Activated T-cell treated with anti-CD3 and anti-CD28 coated beads, Interleukin-2, amount 50 U/mL, for 4 hours (primary cell): ENCODE results near the gene G6PC1. TPM values are rescaled to one million over a fixed set of nuclear protein-coding genes. Genes with fewer than 3 reads are reported as not detected.
"Not testable (repeated sequence)": the region's sequence is repeated elsewhere in the genome, so short reads cannot be mapped to it uniquely, and the experiment has no call there.

ENCODE experiments used
- ATAC-seq, 2 donors: fragments of 200-7000 bp; cut with Tn5 transposase; one replicate each; pipeline ENCODE4 v1.10.0; 2021
- DNase-seq: peaks from one replicate; pipeline ENCODE4 v3.0.0-alpha.2; 2020
- H3K27me3 Mint-ChIP-seq: one replicate; pipeline ENCODE4 v1.8.0; 2021; ENCODE audit warnings: low read depth, mixed read lengths
- H3K36me3 Mint-ChIP-seq: one replicate; pipeline ENCODE4 v1.8.0; 2022; ENCODE audit warnings: mixed read lengths; ENCODE audit not compliant: insufficient read depth
- H3K4me1 Mint-ChIP-seq: one replicate; pipeline ENCODE4 v1.8.0; 2021; ENCODE audit warnings: low read depth, mixed read lengths
- H3K4me3 Mint-ChIP-seq: one replicate; pipeline ENCODE4 v1.8.0; 2021; ENCODE audit warnings: mild to moderate bottlenecking, moderate library complexity, mixed read lengths
- H3K9me3 Mint-ChIP-seq: one replicate; pipeline ENCODE4 v1.8.0; 2021; ENCODE audit warnings: mixed read lengths
- total RNA-seq, 3 donors: library from RNA; stranded (reverse); gene quantifications; one replicate each; pipeline ENCODE4 v1.2.1, GENCODE V29; 2021

G6PC1 gene
- total RNA-seq, 3 donors from 2014 or later: 0.08 TPM; not detected in 2

- no peaks in the 10 kb centered on the region for H3K9me3 Mint-ChIP-seq
- no peak for DNase-seq
- H3K27me3 Mint-ChIP-seq: peaks cover 23% of the 10 kb centered on the region
Observed at GRCh38 chr17:42906772-42907446, 6.3 kb downstream of the G6PC1 start.

GRCh38 chr17:42908872-42909700, 8.5 kb downstream of the G6PC1 start:
- no peaks in the 10 kb centered on the region for H3K36me3 Mint-ChIP-seq
- H3K9me3 Mint-ChIP-seq: no peaks in the 10 kb centered on the region
- no peak for ATAC-seq
- no peaks in the 10 kb centered on the region for H3K4me1 Mint-ChIP-seq
- H3K27me3 Mint-ChIP-seq: peaks cover 19% of the 10 kb centered on the region
- H3K4me3 Mint-ChIP-seq: no peak overlapping the region
- DNase-seq: no peak

More at GRCh38 chr17:42906772-42907446, 6.3 kb downstream of the G6PC1 start:
- Mint-ChIP-seq H3K4me3 (no peak overlapping the region), H3K4me1 (no peaks in the 10 kb centered on the region), H3K36me3 (no peaks in the 10 kb centered on the region)
- ATAC-seq: no peak

GRCh38 chr17:42913522-42913921, 12.9 kb downstream of the G6PC1 start:
- no peak for ATAC-seq
- Mint-ChIP-seq H3K27me3 (peaks cover 16% of the 10 kb centered on the region), H3K4me1 (no peaks in the 10 kb centered on the region), H3K4me3 (no peak overlapping the region), H3K36me3 (no peaks in the 10 kb centered on the region), H3K9me3 (no peaks in the 10 kb centered on the region)
- DNase-seq: no peak

GRCh38 chr17:42913981-42914617, 13.5 kb downstream of the G6PC1 start:
- Mint-ChIP-seq H3K27me3 (peaks cover 16% of the 10 kb centered on the region), H3K9me3 (no peaks in the 10 kb centered on the region), H3K4me3 (no peak overlapping the region), H3K36me3 (no peaks in the 10 kb centered on the region), H3K4me1 (no peaks in the 10 kb centered on the region)
- no peak for DNase-seq
- ATAC-seq: no peak

GRCh38 chr17:42915288-42915687, 14.7 kb downstream of the G6PC1 start:
- not testable (repeated sequence) for H3K36me3 Mint-ChIP-seq, H3K4me1 Mint-ChIP-seq
- H3K27me3 Mint-ChIP-seq: peaks cover 12% of the 10 kb centered on the region

GRCh38 chr17:42916388-42917235, 16.0 kb downstream of the G6PC1 start:
- H3K9me3 Mint-ChIP-seq, H3K27me3 Mint-ChIP-seq, DNase-seq, H3K4me3 Mint-ChIP-seq, ATAC-seq, H3K4me1 Mint-ChIP-seq, H3K36me3 Mint-ChIP-seq: not testable (repeated sequence)

More at GRCh38 chr17:42915288-42915687, 14.7 kb downstream of the G6PC1 start:
- not testable (repeated sequence) for H3K9me3 Mint-ChIP-seq, ATAC-seq, H3K4me3 Mint-ChIP-seq, DNase-seq

- Mint-ChIP-seq H3K36me3 (no peaks in the 10 kb centered on the region), H3K4me1 (no peaks in the 10 kb centered on the region), H3K9me3 (no peaks in the 10 kb centered on the region), H3K4me3 (no peak overlapping the region), H3K27me3 (peaks cover 7% of the 10 kb centered on the region)
- ATAC-seq (no peak), DNase-seq (no peak)
Observed at GRCh38 chr17:42917236-42917603, 16.6 kb downstream of the G6PC1 start.

- H3K4me1 Mint-ChIP-seq: no peaks in the 10 kb centered on the region
Observed at GRCh38 chr17:42918902-42919521, 18.4 kb downstream of the G6PC1 start.

GRCh38 chr17:42919522-42920077, 19.0 kb downstream of the G6PC1 start:
- ATAC-seq, H3K36me3 Mint-ChIP-seq, DNase-seq, H3K4me1 Mint-ChIP-seq, H3K27me3 Mint-ChIP-seq, H3K4me3 Mint-ChIP-seq, H3K9me3 Mint-ChIP-seq: not testable (repeated sequence)

More at GRCh38 chr17:42918902-42919521, 18.4 kb downstream of the G6PC1 start:
- Mint-ChIP-seq H3K9me3 (no peaks in the 10 kb centered on the region), H3K36me3 (no peaks in the 10 kb centered on the region), H3K27me3 (peaks cover 5% of the 10 kb centered on the region), H3K4me3 (no peak overlapping the region)
- ATAC-seq (no peak), DNase-seq (no peak)

- H3K4me1 Mint-ChIP-seq: no peaks in the 10 kb centered on the region
- peaks cover 2% of the 10 kb centered on the region for H3K27me3 Mint-ChIP-seq
- H3K9me3 Mint-ChIP-seq: no peaks in the 10 kb centered on the region
- no peak overlapping the region for H3K4me3 Mint-ChIP-seq
- DNase-seq (no peak), ATAC-seq (no peak)
- no peaks in the 10 kb centered on the region for H3K36me3 Mint-ChIP-seq
Observed at GRCh38 chr17:42920106-42920900, 19.7 kb downstream of the G6PC1 start.

GRCh38 chr17:42920922-42921321, 20.3 kb downstream of the G6PC1 start:
- ATAC-seq (no peak), DNase-seq (no peak)
- no peaks in the 10 kb centered on the region for H3K36me3 Mint-ChIP-seq
- no peaks in the 10 kb centered on the region for H3K4me1 Mint-ChIP-seq
- H3K27me3 Mint-ChIP-seq: peaks cover 2% of the 10 kb centered on the region
- H3K4me3 Mint-ChIP-seq: no peak overlapping the region
- no peaks in the 10 kb centered on the region for H3K9me3 Mint-ChIP-seq

- ATAC-seq (no peak), DNase-seq (no peak)
- Mint-ChIP-seq H3K27me3 (peaks cover 2% of the 10 kb centered on the region), H3K4me3 (no peak overlapping the region), H3K36me3 (no peaks in the 10 kb centered on the region), H3K9me3 (no peaks in the 10 kb centered on the region), H3K4me1 (no peaks in the 10 kb centered on the region)
Observed at GRCh38 chr17:42922294-42922693, 21.7 kb downstream of the G6PC1 start.

- not testable (repeated sequence) for H3K4me3 Mint-ChIP-seq, ATAC-seq, H3K9me3 Mint-ChIP-seq, H3K27me3 Mint-ChIP-seq, H3K4me1 Mint-ChIP-seq, DNase-seq, H3K36me3 Mint-ChIP-seq
Observed at GRCh38 chr17:42923472-42923871, 22.9 kb downstream of the G6PC1 start.
